ENCODE results near the gene ICE1.
"Not testable (repeated sequence)": the region's sequence is repeated elsewhere in the genome, so short reads cannot be mapped to it uniquely, and the experiment has no call there.

Gene ICE1

DNA sequence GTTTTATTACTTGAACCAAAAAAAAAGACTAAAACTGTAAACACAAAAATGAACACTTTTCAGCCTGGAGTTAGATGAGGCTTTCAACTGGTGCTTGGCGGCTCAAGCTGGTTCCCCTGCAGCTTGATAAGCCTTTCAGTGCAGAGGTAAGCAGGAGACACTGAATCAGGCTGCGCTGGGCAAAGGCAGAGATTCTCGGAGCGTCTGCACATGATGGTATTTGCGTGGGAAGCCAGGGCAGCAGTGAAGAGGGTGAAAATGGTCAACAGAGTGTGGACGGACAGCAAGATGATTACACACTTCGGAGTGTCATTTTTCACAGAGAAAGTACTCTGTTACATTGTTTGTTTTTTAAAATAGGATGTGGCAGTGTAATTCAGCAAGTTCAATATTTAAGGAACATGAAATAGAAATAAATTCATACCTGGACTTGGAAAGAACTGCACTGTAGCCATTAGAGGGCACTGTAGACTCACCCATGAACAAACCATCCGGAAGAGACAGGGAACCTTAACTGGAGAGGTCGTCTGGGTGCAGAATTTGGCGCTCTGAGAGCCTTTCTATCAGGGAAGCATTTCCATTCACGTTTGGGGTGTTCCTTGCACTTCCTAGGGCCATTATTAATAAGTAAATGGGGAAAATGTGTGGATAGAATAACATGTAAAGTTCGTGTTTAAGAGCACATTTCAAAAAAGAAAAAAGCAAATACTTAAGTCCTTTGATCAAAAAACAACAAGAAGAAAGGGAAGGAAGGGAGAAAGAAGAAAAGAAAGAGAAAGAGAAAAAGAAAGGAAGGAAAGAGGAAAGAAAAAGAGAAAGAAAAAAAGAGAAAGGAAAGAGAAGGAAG, 69.8 kb downstream of the ICE1 start:
- peak; percentile 54 for DNase-seq

DNA sequence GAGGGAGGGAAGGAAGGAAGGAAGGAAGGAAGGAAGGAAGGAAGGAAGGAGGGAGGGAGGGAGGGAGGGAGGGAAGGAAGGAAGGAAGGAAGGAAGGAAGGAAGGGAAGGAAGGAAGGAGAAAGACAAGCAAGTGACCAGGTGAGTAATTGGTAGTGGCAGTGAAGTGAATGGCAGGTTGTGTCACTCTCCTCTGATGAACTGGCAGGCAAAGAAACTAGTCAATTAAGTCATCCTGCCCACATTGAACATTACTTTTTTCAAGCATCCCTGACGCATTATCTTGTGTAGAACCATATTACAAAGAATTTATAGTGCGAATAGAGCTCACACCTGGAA, 70.4 kb downstream of the ICE1 start:
- not testable (repeated sequence) for DNase-seq

DNA sequence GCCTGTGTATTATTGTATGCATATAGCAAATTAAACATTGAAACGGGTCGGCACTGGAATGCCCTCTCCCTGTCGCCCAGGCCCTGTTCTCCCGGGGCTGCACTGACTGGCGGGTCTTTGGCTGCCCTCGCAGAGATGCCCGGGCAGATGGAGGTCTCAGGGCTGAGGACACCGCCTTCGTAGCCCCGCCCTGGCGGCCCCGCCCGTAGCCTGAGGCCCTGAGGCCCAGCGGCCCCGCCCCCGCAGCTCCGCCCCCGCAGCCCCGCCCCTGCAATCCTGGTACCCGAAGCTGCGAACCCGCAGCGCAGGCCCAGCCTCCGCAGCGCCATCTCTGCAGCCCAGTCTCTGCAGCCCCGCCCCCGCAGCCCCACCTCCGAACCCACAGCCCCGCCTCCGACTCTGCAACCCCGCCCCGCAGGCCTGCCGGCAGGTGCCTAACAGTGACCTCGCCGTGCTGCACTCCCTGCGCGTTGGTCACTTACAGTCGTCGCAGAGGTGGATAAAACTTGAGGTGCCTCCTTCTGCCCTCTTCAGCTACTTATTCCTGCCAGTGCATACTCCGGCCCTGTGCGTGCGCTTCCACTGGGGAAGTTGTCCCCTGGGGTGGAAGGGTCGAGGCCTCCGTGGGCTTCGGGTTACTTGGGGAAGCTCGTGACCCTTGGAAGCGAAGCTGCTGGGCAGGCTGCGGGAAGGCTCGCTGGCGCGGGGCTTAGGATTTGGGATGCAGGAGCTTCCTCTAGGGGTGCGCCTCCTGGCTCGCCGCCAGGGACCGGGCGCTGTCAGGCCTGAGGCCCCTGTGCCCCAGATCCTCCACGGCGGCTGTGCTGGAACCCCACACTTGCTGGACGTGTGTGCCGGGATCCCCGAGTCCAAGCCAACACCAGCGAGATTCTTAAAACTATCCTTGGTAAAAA, 72.3 kb downstream of the ICE1 start:
- DNase-seq, result no peak

DNA sequence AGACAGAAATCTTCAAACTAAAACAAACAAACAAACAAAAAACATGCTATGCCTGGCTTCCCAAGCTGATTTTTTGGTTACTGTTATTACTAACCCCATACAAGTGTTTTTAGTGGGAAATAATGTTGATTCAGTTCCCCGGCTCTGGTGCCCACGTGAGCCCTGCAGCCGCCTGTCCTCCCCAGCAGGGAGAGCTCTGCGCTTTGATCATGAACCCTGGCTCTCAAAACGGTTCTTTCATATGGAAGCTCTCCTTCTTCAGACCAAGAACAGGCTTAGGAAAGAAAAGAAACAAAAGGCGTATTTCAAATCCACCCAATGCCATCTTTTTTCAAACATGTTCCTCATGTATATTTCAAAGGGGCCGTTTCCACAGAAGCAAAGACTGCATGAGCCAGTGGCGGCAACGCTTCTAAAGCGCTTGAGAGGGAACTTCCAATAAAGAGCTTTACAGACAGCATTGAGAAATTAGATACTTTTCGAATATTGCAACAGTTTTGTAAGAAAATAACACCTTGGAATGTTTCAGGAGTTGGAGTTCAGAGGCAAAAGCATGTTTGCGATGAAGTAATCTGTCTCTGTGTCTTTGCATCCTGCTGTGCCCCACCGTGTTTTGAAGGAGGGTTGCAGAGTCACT, 74.8 kb downstream of the ICE1 start:
- DNase-seq, result peak; percentile 68

DNA sequence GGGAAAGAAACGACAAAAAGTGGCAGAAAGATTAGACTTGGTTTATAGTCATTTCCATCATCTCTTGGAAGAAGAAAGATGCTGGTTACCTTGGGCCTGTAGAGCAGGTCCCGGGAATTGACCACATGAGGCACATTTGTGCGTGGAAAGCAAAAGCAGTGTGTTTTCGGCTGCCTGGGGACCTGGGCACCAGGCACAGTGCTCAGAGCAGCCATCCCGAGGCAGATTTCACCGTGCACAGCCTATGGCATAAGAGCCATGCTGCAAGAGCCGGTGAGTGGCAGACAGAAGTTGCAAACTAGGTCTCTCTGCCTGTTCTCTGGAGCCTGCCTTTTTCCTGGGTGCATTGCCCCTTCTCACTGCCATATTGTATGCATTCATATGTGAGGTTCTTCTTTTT, 77.0 kb downstream of the ICE1 start:
- no peak for DNase-seq

DNA sequence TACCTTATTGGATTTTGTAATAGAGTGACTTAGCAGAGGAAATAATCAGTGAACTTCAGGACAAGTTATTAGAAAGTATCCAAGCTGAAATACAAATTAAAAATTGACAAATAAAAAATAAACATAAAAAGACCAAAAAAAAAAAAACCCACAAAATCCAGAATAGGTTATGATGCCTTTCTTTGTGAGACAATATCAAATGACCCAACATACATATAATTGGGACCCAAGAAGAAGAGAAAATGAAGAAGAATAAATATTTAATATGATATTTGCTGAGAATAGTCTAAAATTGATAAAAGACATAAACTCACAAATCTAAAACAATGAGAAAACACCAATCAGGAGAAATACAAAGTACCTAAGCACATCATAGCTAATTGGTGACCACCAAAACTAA, 81.8 kb downstream of the ICE1 start:
- no peak for DNase-seq

DNA sequence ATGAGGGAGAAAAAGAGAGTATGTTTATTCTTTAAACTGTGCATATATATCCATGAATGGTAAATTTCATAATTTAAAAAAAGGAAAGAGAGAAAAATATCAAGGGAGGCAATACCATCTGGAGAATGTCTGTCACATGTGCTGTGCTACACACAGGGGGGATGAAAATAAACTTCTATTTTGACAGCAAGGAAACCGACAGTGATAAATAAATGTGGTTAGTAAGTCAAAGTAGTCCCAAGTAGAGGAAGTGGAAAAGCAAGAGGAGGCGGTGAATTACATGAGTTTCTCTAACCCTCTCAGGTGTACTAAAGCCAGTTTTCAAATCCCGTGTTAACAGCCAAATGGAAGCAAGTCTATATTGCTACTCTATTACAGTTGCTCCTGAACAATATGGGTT, 83.3 kb downstream of the ICE1 start:
- no peak for DNase-seq

DNA sequence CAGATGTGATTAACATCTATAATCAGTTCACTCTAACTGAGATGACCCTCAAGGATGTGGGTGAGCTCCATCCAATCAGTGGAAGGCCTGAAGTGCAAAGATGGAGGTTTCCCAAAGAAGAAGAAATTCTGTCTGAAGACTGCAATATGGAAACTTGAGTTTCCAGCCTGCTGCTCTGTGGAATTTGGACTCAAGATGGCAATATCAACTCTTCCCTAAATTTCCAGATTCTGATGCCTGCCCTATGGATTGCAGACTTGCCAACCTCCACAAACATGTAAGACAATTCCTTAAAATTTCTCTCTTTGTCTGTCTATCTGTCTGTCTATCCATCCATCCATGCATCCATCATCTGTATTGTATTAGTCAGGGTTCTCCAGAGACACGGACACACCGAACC, 85.9 kb downstream of the ICE1 start:
- DNase-seq, result no peak

DNA sequence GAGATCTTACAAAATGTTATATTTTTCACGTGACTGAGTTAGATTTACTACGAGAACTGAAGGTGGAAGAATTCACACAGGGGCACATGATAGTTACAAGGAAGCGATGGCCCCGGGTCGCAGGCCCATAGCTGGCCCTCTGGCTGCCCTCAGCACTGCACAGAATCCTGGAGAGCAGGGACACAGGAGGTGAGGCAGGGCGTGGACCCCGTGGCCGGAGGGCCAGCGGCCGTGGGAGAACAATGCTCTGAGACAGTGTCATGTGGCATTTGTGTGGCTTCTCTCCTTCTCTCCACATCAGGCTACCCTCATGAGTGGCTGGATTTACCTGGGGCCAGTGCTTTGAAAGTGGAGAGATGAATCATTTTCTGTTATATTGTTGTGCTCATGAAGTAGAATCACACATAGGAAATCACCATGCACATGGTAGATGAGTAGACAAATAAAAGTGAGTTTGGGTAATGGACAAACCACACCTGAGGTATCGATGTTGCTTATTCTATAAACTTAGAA, 89.5 kb downstream of the ICE1 start:
- DNase-seq, result no peak

DNA sequence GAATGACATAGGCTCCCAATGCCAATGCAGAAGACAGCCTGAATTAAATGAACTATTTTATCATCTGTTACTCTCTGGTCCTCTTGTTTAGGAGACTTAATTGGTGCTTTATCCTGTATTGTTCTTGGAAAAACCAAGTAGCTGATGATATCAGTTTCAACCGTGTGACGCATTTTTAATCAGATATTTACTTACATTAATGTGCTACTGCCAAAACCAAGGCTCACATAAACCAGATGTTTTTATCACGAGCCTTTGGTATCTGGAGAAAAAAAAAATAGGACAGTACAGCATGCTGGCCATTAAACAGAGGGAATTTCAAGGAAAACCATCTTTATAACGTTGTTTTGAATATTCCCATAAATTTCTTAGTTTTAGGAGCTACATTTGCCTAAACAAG, 90.1 kb downstream of the ICE1 start:
- DNase-seq, result no peak

DNA sequence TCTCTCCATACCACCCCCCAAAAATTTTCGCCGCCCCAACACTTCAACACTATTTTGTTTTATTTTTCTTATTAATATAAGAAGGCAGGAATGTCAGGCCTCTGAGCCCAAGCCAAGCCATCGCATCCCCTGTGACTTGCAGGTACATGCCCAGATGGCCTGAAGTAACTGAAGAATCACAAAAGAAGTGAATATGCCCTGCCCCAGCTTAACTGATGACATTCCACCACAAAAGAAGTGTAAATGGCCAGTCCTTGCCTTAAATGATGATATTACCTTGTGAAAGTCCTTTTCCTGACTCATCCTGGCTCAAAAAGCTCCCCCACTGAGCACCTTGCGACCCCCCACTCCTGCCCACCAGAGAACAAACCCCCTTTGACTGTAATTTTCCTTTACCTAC, 98.1 kb downstream of the ICE1 start:
- DNase-seq, result not testable (repeated sequence)

DNA sequence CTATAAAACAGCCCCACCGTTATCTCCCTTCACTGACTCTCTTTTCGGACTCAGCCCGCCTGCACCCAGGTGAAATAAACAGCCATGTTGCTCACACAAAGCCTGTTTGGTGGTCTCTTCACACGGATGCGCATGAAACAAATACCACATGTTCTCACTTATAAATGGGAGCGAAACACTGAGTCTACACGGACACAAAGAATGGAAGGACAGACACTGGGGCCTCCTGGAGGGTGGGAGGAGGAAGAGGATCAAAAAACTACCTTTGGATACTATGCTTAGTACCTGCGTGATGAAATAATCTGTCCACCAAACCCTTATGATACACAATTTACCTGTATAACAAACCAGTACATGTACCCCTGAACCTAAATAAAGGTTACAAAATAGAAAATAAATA, 98.6 kb downstream of the ICE1 start:
- DNase-seq, result no peak

DNA sequence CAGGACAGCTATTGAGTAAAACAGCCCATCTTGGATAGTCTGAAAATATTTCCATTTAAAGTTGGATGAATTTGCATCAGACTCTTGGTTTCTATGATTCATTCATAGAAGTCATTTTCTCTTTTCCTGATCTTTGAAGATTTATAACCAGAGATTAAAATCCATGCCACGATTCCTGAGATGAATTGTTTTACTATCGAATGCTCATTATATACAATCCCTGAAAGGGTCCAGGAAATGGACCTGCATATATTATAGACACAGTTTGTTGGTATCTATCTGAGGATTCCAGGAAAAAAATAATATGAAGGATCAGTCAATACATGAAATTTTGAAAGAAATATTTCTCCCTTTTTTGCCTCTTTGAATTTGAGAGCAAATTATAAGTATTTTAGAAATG, 99.0 kb downstream of the ICE1 start:
- no peak for DNase-seq

DNA sequence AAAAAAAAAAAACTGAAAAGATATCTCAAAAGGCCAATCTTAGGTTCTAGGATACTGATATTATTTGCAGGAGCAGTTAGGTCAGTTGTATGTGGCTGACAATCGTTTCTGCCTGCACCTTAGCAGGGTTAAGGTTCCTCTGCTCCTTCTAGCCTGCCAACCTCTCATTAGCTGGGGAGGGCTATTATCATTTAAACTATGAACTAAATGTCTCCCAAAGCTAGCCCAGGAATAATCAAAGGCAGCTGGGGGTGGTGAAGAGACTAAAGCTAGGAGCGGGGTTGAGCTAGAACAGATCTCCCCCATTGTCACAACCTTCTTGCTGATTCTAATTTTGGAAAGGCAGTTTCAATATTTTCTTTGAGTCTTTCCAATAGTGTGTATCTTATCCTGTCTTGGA, 99.9 kb downstream of the ICE1 start:
- no peak for DNase-seq

DNA sequence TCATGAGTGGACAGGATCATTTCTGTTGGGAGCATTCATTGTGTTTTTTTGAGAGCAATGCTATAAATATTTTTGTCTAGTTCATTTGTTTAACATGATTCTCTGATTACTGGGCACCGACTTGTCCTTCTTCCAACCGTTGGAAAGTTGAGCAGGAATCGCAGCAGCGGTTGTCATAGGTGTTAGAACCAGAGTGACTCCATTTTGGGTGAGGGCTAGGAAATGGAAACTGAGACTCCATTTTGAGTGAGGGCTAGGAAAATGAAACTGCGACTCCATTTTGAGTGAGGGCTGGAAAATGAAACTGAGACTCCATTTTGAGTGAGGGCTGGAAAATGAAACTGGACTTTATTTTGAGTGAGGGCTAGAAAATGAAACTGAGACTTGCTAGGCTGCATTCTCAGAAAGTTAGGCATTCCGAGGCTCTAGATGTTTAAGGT, 100.6 kb downstream of the ICE1 start:
- no peak for DNase-seq

DNA sequence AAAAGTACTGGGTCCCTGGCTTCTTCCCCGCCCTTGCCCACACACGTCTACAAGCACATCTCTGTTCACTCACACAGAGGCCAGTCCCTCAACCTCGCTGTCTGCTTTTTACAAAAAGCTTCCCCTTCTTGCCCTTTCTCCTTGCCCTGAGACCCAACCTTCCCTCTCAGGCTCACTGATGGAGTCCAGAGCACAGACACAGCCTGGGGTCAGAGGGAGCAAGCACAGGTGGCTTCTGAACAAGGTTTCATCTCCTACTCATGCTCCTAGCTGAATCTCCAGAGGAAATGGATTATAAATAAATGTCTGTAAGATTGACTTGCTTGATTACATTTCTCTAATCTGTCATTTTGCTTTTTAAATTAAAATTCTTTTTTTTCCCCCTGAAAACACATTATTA, 101.8 kb downstream of the ICE1 start:
- no peak for DNase-seq

DNA sequence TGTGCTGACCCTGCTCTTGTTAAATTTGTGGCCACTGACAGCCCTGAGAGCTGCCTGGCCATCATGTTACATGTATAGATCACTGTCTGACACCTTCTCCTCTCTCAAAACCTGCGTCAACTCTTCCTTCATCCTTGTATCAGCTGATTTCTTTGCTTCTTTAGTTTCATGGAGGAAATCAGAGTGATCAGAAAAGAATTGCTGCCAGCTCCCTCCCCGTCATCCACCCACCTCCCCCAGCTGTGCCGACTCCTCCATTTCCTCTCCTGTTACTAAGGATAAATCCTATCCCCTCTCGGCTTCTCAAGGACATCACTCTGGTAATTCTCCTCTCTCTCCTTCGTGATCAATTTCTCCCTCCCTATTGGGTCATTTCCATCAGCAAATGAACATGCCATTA, 108.9 kb downstream of the ICE1 start:
- no peak for DNase-seq

DNA sequence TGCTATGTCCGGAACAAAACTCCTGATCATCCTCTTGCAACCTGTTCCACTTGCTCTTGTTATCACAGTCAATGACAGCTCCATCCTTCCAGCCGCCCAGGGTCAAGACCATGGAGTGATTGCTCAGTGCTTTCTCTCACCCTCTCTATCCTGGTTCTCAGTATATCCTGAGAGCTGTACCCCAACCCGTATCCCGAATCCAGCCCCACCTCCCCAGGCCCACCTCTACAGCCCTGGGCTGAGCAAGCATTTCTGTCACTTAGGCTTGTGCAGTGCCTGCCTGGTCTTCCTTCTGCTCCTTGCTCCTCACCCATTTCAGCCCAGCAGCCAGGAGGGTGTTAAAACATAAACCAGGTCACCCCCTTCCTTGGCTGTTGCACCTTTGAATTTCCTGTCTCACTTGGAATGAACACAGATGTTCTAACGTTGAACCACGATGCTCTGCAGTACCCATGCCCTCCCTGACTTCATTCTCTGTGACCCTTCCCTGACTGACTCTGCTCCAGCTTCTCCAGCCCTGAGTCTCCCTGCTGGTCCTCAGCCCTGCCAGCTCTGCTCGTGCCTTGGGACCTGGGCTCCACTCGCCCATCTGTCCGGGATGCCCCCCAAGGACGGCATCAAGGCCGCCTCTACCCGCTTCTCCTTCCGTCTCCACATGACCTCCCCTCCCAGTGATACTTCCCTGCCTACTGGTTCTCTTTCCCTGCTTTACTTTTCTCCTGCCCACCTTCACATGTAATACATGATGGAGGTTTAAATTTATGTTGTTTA, 110.0 kb downstream of the ICE1 start:
- no peak for DNase-seq

DNA sequence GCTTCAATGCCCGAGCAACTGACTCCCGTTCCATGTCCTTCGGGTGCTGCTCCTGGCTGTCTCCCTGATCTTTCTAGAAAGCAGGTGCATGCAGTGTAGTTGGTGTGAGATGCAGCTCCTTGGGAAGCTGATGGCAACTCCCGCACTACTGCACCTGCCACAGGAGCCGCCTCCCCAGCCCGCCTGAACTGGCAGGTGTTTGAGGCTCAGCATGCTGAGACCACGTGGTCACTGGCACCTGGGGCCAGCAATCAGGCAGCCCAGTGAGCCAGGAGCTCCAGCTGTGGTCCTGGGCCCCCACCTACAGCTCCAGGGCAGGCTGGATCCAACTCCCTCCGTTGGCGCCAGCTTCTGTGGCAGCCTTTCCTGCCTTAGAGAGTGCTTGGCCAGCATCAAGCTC, 111.5 kb downstream of the ICE1 start:
- peak; percentile 6 for DNase-seq

DNA sequence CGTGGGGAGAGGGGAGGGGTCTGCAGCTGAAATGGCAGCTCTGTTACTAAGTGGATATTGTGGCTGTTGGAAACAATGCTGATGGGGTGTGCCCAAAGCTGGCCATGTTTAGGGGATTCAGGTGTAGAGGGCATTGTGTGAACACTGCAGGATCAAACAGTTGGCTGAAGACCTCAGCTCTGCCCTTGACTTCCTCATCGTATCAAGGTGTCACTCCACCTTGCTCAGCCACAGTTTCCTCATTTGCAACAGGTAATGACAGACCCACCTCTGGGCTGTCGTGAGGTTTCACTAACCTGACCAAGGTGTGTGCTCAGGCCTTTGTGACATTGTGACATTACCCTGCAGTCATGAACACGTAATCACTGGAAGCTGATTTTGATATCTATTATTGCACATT, 111.9 kb downstream of the ICE1 start:
- no peak for DNase-seq

DNA sequence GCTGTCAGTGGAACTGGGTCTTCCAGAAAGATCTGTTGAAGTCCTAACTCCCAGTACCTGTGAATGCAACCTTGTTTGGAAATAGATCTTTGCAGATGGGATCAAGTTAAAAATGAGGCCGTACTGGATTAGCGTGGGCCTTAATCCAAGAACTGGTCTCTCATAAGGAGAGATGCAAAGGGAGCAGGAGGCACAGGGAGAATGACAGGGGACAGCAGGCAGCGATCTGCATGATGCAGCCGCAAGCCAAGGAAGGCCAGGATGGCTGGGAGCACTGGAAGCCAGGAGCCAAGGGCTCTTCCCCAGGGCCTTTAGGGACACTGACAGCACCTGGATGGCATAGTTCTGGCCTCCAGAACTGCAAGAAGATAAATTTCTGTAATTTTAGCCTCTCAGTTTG, 114.4 kb downstream of the ICE1 start:
- DNase-seq, result no peak

DNA sequence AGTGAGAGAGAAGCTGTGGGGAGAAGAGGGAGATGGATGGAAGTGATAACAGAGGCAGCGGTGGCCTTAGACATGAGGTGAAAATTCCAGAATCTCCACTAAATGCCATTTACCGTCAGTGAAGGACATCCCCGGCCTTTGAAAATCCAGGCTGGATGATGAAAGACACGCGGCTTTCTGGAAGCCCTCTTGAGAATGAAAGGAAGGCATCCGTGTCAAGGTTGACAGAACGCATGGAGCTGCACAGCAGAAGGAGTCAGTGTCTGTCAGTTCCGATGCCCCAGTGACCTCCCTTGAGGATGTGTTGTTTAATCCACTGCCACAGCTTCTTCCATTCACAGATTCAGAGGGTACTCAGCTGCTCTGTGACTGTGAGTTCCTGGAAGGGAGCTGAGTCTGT, 114.9 kb downstream of the ICE1 start:
- DNase-seq, result no peak

DNA sequence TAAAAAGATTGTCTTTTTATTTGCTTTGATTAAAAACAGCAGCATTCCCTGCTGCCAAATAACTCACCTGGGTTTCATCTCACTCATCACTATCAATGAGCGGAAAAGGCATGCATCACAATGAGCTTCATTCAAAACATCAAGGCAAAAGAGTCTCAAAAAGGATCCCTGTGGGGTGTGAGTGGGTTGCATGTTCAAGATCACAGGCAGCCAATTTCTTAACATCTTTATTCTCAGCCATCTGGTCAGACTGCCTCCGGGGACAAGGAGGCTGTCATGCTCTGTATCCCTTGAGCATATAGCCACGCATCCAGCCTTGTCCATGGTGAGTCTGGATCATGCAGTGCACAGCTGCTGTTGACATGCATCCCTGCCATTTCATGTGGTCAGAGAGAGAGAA, 117.1 kb downstream of the ICE1 start:
- no peak for DNase-seq
